ENCODE measurements around the gene LCE4A.

DNA sequence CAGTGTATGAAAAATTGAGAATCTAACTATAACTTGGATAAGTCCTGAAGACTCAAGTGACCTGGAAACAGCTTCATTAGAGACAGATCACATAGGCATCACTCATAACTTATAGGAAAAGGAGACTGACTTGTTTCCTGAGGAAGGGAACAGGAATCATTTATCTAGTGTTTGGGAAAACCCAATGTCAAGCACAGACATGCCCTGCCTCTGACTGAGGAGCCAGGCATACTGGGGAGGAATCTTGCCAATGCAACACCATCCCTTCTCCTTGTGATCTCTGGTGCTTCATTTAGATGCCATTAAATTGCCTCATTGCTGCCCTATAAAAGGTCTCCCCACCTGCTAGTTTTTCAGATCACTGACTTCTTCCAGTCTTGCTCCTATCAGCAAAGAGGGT, 10.3 kb downstream of the LCE4A start:
- TF ChIP-seq, protein P1, sequence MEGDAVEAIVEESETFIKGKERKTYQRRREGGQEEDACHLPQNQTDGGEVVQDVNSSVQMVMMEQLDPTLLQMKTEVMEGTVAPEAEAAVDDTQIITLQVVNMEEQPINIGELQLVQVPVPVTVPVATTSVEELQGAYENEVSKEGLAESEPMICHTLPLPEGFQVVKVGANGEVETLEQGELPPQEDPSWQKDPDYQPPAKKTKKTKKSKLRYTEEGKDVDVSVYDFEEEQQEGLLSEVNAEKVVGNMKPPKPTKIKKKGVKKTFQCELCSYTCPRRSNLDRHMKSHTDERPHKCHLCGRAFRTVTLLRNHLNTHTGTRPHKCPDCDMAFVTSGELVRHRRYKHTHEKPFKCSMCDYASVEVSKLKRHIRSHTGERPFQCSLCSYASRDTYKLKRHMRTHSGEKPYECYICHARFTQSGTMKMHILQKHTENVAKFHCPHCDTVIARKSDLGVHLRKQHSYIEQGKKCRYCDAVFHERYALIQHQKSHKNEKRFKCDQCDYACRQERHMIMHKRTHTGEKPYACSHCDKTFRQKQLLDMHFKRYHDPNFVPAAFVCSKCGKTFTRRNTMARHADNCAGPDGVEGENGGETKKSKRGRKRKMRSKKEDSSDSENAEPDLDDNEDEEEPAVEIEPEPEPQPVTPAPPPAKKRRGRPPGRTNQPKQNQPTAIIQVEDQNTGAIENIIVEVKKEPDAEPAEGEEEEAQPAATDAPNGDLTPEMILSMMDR (IDR thresholded peaks at IDR 0.05): no peak
- TF ChIP-seq EP300 (IDR thresholded peaks at IDR 0.05) (no peak), POLR2AphosphoS5 (IDR thresholded peaks at IDR 0.05) (no peak), POLR2A (IDR thresholded peaks at IDR 0.05) (no peak)

Measured in suprapubic skin (tissue), 4 donors.